ENCODE data around the gene SLC6A20.

DNA sequence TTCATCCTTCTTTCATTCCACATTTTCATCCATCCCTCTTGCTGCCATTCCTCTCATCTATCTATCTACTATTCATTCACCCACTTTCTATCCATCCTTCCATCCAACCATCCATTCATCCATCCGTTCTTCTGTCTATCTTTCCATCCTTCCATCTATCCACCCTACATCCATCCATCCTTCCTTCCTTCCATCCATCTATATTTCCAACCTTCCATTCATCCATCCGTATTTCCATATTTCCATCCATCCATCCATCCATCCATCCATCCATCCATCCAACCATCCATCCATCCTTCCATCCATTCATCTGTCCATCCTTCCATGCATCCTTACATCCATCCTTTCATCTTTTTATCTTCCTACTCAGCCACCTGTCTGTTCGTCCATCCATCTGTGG is 14.0 kb downstream of the SLC6A20 start:
- TF ChIP-seq, protein P1, sequence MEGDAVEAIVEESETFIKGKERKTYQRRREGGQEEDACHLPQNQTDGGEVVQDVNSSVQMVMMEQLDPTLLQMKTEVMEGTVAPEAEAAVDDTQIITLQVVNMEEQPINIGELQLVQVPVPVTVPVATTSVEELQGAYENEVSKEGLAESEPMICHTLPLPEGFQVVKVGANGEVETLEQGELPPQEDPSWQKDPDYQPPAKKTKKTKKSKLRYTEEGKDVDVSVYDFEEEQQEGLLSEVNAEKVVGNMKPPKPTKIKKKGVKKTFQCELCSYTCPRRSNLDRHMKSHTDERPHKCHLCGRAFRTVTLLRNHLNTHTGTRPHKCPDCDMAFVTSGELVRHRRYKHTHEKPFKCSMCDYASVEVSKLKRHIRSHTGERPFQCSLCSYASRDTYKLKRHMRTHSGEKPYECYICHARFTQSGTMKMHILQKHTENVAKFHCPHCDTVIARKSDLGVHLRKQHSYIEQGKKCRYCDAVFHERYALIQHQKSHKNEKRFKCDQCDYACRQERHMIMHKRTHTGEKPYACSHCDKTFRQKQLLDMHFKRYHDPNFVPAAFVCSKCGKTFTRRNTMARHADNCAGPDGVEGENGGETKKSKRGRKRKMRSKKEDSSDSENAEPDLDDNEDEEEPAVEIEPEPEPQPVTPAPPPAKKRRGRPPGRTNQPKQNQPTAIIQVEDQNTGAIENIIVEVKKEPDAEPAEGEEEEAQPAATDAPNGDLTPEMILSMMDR (IDR thresholded peaks at IDR 0.05): no peak
- no peak for TF ChIP-seq POLR2A (IDR thresholded peaks at IDR 0.05)
